GM12878 (cell line): ENCODE measurements around the gene CAMKMT. TPM values are rescaled to one million over a fixed set of nuclear protein-coding genes. Genes with fewer than 3 reads are reported as not detected.

Source experiments
- CUX1 ChIP-seq: IDR thresholded peaks from 2 replicates; pipeline ENCODE4 v1.6.1; 2012; ENCODE audit warnings: improper control_type of control experiment, low read depth, low read length; ENCODE audit not compliant: insufficient replicate concordance
- EGR1 ChIP-seq, 2 experiments: IDR thresholded peaks; 1 replicate in 1 of 2; 2 replicates in 1 of 2; pipeline ENCODE4 v1.6.1; 2011 to 2012; ENCODE audit warnings: low read depth in 2 of 2, low read length in 2 of 2, borderline replicate concordance in 1 of 2, mild to moderate bottlenecking in 1 of 2, moderate library complexity in 1 of 2
- IKZF2 ChIP-seq, 2 experiments: fragments of 450-650 bp; IDR thresholded peaks; 2 replicates each; pipeline ENCODE4 v1.6.1; 2017; ENCODE audit warnings: mild to moderate bottlenecking in 2 of 2, moderate library complexity in 2 of 2
- PAX8 ChIP-seq: fragments of 450-650 bp; IDR thresholded peaks from 2 replicates; pipeline ENCODE4 v1.6.1; 2017; ENCODE audit warnings: mild to moderate bottlenecking, moderate library complexity
- PRDM15 ChIP-seq: fragments of 450-650 bp; formaldehyde crosslinking; IDR thresholded peaks from 2 replicates; pipeline ENCODE4 v1.4.0; 2020; ENCODE audit warnings: mild to moderate bottlenecking, moderate library complexity
- SIN3A ChIP-seq: IDR thresholded peaks from 2 replicates; pipeline ENCODE4 v1.6.1; 2012; ENCODE audit warnings: low read depth, low read length, improper control_type of control experiment
- polyA plus RNA-seq, 11 experiments: library from polyadenylated mRNA; depleted of rRNA in 4 of 11; unstranded in 6 of 11; stranded (reverse) in 5 of 11; fragments of >200 nt; fragmentation: Nextera tagmentation in 4 of 11; fragmentation: Illumina TruSeq in 1 of 11; extraction: Ambion mirVana in 4 of 11; extraction: Trizol in 1 of 11; gene quantifications; 1 replicate in 1 of 11; 2 replicates in 10 of 11; pipeline versions ENCODE4 v1.2.1 to v1.2.3, GENCODE V29; 2011 to 2016; ENCODE audit warnings: inconsistent platforms in 2 of 11, missing spikeins in 2 of 11, low read depth in 1 of 11
- total RNA-seq, 4 experiments: library from RNA; depleted of rRNA in 3 of 4; stranded (reverse); fragments of >200 nt in 3 of 4; fragmentation: Illumina TruSeq in 1 of 4; extraction: Trizol in 1 of 4; gene quantifications; 2 replicates each; pipeline versions ENCODE4 v1.2.1 to v1.2.3, GENCODE V29; 2013 to 2021

CAMKMT gene
- total and polyA plus RNA-seq, 10 of the 15 experiments (the other 5 are each of a cell fraction or from before 2014, with no cell fraction given) = 2.7 to 16.0 (median 11.8) TPM

DNA sequence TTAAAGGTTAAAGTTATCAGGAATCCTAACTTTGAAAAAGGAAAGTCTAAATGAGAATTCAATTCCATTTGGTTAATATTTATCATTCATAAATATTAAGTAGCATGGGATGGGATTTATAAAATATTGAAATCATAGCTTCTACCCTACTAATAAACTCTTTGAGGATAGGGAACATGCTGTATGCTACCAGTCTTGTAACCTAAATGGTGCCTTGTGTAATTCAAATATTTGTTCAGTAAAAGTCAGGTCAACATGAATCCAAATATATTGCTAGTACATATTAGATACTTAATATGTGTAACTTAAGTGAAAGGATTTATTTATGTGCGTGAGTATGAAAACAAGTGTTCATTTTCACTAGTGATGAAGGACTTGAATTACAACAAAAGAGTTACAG is 94.1 kb downstream of the CAMKMT start (continued):
- TF ChIP-seq EGR1 (IDR thresholded peaks at IDR 0.05; ENCODE audit: borderline replicate concordance in 1 of 2, low read depth in 2 of 2, low read length in 2 of 2) = no peak
- TF ChIP-seq PAX8 = no peak
- no peak for TF ChIP-seq SIN3A
- no peak for TF ChIP-seq IKZF2 (IDR thresholded peaks at IDR 0.05)
- TF ChIP-seq CUX1 = no peak
- TF ChIP-seq PRDM15 (CRISPR knock-in tag) = no peak
- TF ChIP-seq, all 136 proteins: peak for 0
